GM12878 (cell line): ENCODE results near the gene HAVCR1. TPM values are rescaled to one million over a fixed set of nuclear protein-coding genes. Genes with fewer than 3 reads are reported as not detected.

ENCODE experiments used
- ATAC-seq: fragments of 200-7000 bp; cut with Tn5 transposase; 3 replicates; pipeline ENCODE4 v1.9.1; 2020; ENCODE audit warnings: mild to moderate bottlenecking, moderate library complexity
- BruUV-seq: library from RNA; stranded (reverse); fragments of 400-500 nt; replicated peaks from 2 replicates; lab custom pipeline; 2021; lab: Mats Ljungman, UMichigan
- CTCF ChIA-PET: fragments of 300-600 bp; sonication (Branson Sonifier 250); formaldehyde crosslinking; extraction: SDS; loops from one replicate; lab custom pipeline; 2021; ENCODE audit warnings: inconsistent platforms; lab: Yijun Ruan, JAX
- POLR2A ChIA-PET: fragments of 350-600 bp; formaldehyde crosslinking; extraction: SDS; loops from one replicate; lab custom pipeline; 2021; ENCODE audit warnings: inconsistent platforms; lab: Charles Lee
- RAD21 ChIA-PET: fragments of 300-600 bp; sonication (Branson Sonifier 250); formaldehyde crosslinking; loops from one replicate; lab custom pipeline; 2023; ENCODE audit warnings: antibody characterized with exemption; ENCODE audit not compliant: unreplicated experiment; lab: Charles Lee
- SMC1A ChIA-PET: fragments of 300-600 bp; sonication (Branson Sonifier 250); formaldehyde crosslinking; loops from one replicate; lab custom pipeline; 2023; ENCODE audit not compliant: unreplicated experiment, uncharacterized antibody; lab: Charles Lee
- DNase-seq: peaks from one replicate; pipeline ENCODE4 v3.0.0-alpha.2; 2011; ENCODE audit warnings: low read depth, low spot score
- FAIRE-seq: peaks from 3 replicates; lab custom pipeline; 2011; peaks lifted over from hg19 to GRCh38; lab: Jason Lieb, UNC
- H2AFZ ChIP-seq: 2 replicates; pipeline ENCODE4 v1.6.0; 2011; ENCODE audit warnings: low read depth, low read length, control low read depth; ENCODE audit not compliant: control insufficient read depth
- H3K27ac ChIP-seq: 2 replicates; pipeline ENCODE4 v1.5.1; 2011; ENCODE audit warnings: control low read depth; ENCODE audit not compliant: control insufficient read depth, insufficient read depth
- H3K27me3 ChIP-seq, 2 experiments: replicated peaks in 1 of 2; 2 replicates each; pipeline versions ENCODE4 v1.6.0 to v1.6.1; 2011; ENCODE audit warnings: low read length in 1 of 2; ENCODE audit not compliant: control insufficient read depth in 2 of 2, insufficient read depth in 2 of 2
- H3K36me3 ChIP-seq, 2 experiments: 2 replicates each; pipeline ENCODE4 v1.5.1; 2011; ENCODE audit warnings: low read length in 1 of 2; ENCODE audit not compliant: control insufficient read depth in 2 of 2, insufficient read depth in 2 of 2
- H3K4me1 ChIP-seq: 2 replicates; pipeline ENCODE4 v1.6.1; 2011; ENCODE audit warnings: mild to moderate bottlenecking, low read length, moderate library complexity, mixed read lengths; ENCODE audit not compliant: control insufficient read depth, insufficient read depth
- H3K4me2 ChIP-seq: 2 replicates; pipeline ENCODE4 v1.6.0; 2011; ENCODE audit warnings: control low read depth; ENCODE audit not compliant: control insufficient read depth, insufficient read depth
- H3K4me3 ChIP-seq: fragments of 200-600 bp; sonication (generic); 2 replicates; pipeline ENCODE4 v1.5.1; 2016
- H3K79me2 ChIP-seq: 2 replicates; pipeline ENCODE4 v1.6.0; 2011; ENCODE audit warnings: low read length; ENCODE audit not compliant: control insufficient read depth, insufficient read depth
- H3K9ac ChIP-seq: 2 replicates; pipeline ENCODE4 v1.8.0; 2011; ENCODE audit warnings: low read length, control low read depth, mixed read lengths; ENCODE audit not compliant: control insufficient read depth, insufficient read depth
- H3K9me3 ChIP-seq: replicated peaks from 3 replicates; pipeline ENCODE4 v1.5.1; 2011; ENCODE audit warnings: mild to moderate bottlenecking, low read length; ENCODE audit not compliant: control insufficient read depth, insufficient read depth
- H4K20me1 ChIP-seq: 2 replicates; pipeline ENCODE4 v1.6.0; 2011; ENCODE audit not compliant: control insufficient read depth, insufficient read depth
- CBX3 ChIP-seq: fragments of 200-600 bp; sonication (generic); IDR thresholded peaks from 2 replicates; pipeline ENCODE4 v1.6.1; 2016; ENCODE audit warnings: low read depth, borderline replicate concordance
- CHD1 ChIP-seq: IDR thresholded peaks from 2 replicates; pipeline ENCODE4 v1.6.1; 2012; ENCODE audit warnings: low read depth, low read length, improper control_type of control experiment
- FOXK2 ChIP-seq: fragments of 450-650 bp; IDR thresholded peaks from 2 replicates; pipeline ENCODE4 v1.6.1; 2017; ENCODE audit warnings: mild to moderate bottlenecking, moderate library complexity
- GATAD2B ChIP-seq: fragments of 450-650 bp; conservative IDR thresholded peaks from 2 replicates; pipeline ENCODE4 v1.6.1; 2017; ENCODE audit warnings: low read depth, mild to moderate bottlenecking, moderate library complexity
- HDAC2 ChIP-seq: fragments of 200-600 bp; sonication (generic); IDR thresholded peaks from 2 replicates; pipeline ENCODE4 v1.6.1; 2017
- MTA3 ChIP-seq: IDR thresholded peaks from 2 replicates; pipeline ENCODE4 v1.6.1; 2012; ENCODE audit warnings: low read length, inconsistent platforms, borderline replicate concordance
- MYC ChIP-seq: IDR thresholded peaks from 2 replicates; pipeline ENCODE4 v1.6.1; 2011; ENCODE audit warnings: mild to moderate bottlenecking, low read length, moderate library complexity, inconsistent platforms; ENCODE audit not compliant: insufficient read depth, insufficient replicate concordance, insufficient read length, severe bottlenecking
- NBN ChIP-seq: fragments of 450-650 bp; IDR thresholded peaks from 2 replicates; pipeline ENCODE4 v1.6.1; 2016
- NFXL1 ChIP-seq: fragments of 450-650 bp; IDR thresholded peaks from 2 replicates; pipeline ENCODE4 v1.6.1; 2017; ENCODE audit warnings: antibody characterized with exemption, mild to moderate bottlenecking, borderline replicate concordance
- NFYB ChIP-seq: IDR thresholded peaks from 2 replicates; pipeline ENCODE4 v1.6.1; 2011; ENCODE audit warnings: low read depth, mild to moderate bottlenecking, low read length, improper control_type of control experiment, moderate library complexity; ENCODE audit not compliant: insufficient read depth
- NR2F1 ChIP-seq: fragments of 450-650 bp; conservative IDR thresholded peaks from 2 replicates; pipeline ENCODE4 v1.6.1; 2017; ENCODE audit warnings: mild to moderate bottlenecking
- SMARCA5 ChIP-seq: fragments of 450-650 bp; IDR thresholded peaks from 2 replicates; pipeline ENCODE4 v1.6.1; 2017; ENCODE audit warnings: mild to moderate bottlenecking
- TBL1XR1 ChIP-seq: IDR thresholded peaks from 2 replicates; pipeline ENCODE4 v1.6.1; 2012; ENCODE audit warnings: low read depth, low read length, improper control_type of control experiment
- ZNF274 ChIP-seq: IDR thresholded peaks from one replicate; pipeline ENCODE4 v1.8.0; 2011; ENCODE audit not compliant: insufficient read length, insufficient read depth
- WGBS: methylation state at CpG from one replicate; pipeline ENCODE4 v1.1.6; 2016; ENCODE audit warnings: low lambda C conversion rate; ENCODE audit not compliant: insufficient replicate concordance, insufficient coverage; ENCODE audit errors: missing lambda C conversion rate; 5-methylcytosine and 5-hydroxymethylcytosine counted together
- in situ Hi-C: fragments of 300-500 bp; cut with MboI; formaldehyde crosslinking; loops from 9 replicates; pipeline ENCODE4 v1.14.3; 2018; ENCODE audit warnings: mixed read lengths
- intact Hi-C: fragments of 100-400 bp; cut with micrococcal nuclease; formaldehyde crosslinking; loops from one replicate; pipeline ENCODE4 v1.14.2; 2022; ENCODE audit not compliant: unreplicated experiment
- polyA plus RNA-seq, 11 experiments: library from polyadenylated mRNA; depleted of rRNA in 4 of 11; unstranded in 6 of 11; stranded (reverse) in 5 of 11; fragments of >200 nt; fragmentation: Nextera tagmentation in 4 of 11; fragmentation: Illumina TruSeq in 1 of 11; extraction: Ambion mirVana in 4 of 11; extraction: Trizol in 1 of 11; gene quantifications; 1 replicate in 1 of 11; 2 replicates in 10 of 11; pipeline versions ENCODE4 v1.2.1 to v1.2.3, GENCODE V29; 2011 to 2016; ENCODE audit warnings: inconsistent platforms in 2 of 11, missing spikeins in 2 of 11, low read depth in 1 of 11
- total RNA-seq, 4 experiments: library from RNA; depleted of rRNA in 3 of 4; stranded (reverse); fragments of >200 nt in 3 of 4; fragmentation: Illumina TruSeq in 1 of 4; extraction: Trizol in 1 of 4; gene quantifications; 2 replicates each; pipeline versions ENCODE4 v1.2.1 to v1.2.3, GENCODE V29; 2013 to 2021
- TF ChIP-seq, protein P1 (sequence below): fragments of 450-650 bp; conservative IDR thresholded peaks from 2 replicates; pipeline ENCODE4 v1.6.1; 2017; ENCODE audit warnings: mild to moderate bottlenecking, moderate library complexity
- TF ChIP-seq, protein P2 (sequence below): fragments of 450-650 bp; formaldehyde crosslinking; IDR thresholded peaks from 2 replicates; pipeline ENCODE4 v1.5.0; 2022; ENCODE audit warnings: mild to moderate bottlenecking, missing genetic modification characterization

Gene HAVCR1
- total and polyA plus RNA-seq, 10 of the 15 experiments (the other 5 are each of a cell fraction or from before 2014, with no cell fraction given) = 0.08 to 0.45 TPM; not detected in 8

DNA sequence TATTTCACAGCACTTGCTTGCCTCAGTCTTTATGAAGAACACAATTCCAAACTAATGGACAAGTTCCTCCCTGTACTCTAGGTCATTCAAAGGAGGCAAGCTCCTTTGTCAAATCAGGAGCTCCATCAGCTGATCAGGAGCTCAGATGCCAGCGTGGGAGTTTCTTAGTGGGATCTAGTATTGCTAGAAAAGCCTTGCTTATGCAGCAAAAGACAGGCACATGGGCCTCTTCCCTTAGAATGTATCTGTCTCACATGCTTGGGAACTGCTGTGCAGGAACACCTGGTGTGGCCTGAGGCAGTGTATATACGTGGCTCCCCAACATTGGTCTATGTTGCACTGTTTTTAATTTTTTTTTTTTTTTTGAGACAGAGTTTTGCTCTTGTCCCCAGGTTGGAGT lies 21.4 kb upstream of the HAVCR1 start:
- BruUV-seq = no TSS peak
- ATAC-seq (no peak), DNase-seq (no peak), FAIRE-seq (no peak)
- intact Hi-C loops = no loop called here
- RAD21 ChIA-PET = interaction anchor here (1.4 kb wide), 1 partner anchor 51 kb away, joined by 3 read pairs; no protein-coding TSS in a partner anchor
- H3K4me3 ChIP-seq = no peak overlapping the region
- no peaks in the 10 kb centered on the region for H3K79me2 ChIP-seq
- no peaks in the 10 kb centered on the region; the same call in 2 of the 3 replicates for H3K9me3 ChIP-seq
- no peak overlapping the region for H3K27ac ChIP-seq
- H4K20me1 ChIP-seq = no peaks in the 10 kb centered on the region
- SMC1A ChIA-PET = no interaction called here
- CTCF ChIA-PET = no interaction called here
- peaks cover 15% of the 10 kb centered on the region for H3K4me1 ChIP-seq
- H3K27me3 ChIP-seq = no peaks in the 10 kb centered on the region
- POLR2A ChIA-PET = interaction anchor here (0.6 to 0.7 kb wide), 2 partner anchors 59 to 525 kb away, joined by 3 to 4 read pairs; no protein-coding TSS in a partner anchor
- 20% methylated on average over 2 of the region's 2 CpGs for WGBS
- no peak overlapping the region for H3K9ac ChIP-seq
- H3K36me3 ChIP-seq = no peaks in the 10 kb centered on the region
- in situ Hi-C loops = no loop called here
- H3K4me2 ChIP-seq = no peak overlapping the region
- TF ChIP-seq TBL1XR1 = no peak
- TF ChIP-seq ZNF274 = no peak
- no peak for TF ChIP-seq GATAD2B
- TF ChIP-seq, protein P1, sequence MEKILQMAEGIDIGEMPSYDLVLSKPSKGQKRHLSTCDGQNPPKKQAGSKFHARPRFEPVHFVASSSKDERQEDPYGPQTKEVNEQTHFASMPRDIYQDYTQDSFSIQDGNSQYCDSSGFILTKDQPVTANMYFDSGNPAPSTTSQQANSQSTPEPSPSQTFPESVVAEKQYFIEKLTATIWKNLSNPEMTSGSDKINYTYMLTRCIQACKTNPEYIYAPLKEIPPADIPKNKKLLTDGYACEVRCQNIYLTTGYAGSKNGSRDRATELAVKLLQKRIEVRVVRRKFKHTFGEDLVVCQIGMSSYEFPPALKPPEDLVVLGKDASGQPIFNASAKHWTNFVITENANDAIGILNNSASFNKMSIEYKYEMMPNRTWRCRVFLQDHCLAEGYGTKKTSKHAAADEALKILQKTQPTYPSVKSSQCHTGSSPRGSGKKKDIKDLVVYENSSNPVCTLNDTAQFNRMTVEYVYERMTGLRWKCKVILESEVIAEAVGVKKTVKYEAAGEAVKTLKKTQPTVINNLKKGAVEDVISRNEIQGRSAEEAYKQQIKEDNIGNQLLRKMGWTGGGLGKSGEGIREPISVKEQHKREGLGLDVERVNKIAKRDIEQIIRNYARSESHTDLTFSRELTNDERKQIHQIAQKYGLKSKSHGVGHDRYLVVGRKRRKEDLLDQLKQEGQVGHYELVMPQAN = no peak
- no peak for TF ChIP-seq CHD1
- TF ChIP-seq, protein P2, sequence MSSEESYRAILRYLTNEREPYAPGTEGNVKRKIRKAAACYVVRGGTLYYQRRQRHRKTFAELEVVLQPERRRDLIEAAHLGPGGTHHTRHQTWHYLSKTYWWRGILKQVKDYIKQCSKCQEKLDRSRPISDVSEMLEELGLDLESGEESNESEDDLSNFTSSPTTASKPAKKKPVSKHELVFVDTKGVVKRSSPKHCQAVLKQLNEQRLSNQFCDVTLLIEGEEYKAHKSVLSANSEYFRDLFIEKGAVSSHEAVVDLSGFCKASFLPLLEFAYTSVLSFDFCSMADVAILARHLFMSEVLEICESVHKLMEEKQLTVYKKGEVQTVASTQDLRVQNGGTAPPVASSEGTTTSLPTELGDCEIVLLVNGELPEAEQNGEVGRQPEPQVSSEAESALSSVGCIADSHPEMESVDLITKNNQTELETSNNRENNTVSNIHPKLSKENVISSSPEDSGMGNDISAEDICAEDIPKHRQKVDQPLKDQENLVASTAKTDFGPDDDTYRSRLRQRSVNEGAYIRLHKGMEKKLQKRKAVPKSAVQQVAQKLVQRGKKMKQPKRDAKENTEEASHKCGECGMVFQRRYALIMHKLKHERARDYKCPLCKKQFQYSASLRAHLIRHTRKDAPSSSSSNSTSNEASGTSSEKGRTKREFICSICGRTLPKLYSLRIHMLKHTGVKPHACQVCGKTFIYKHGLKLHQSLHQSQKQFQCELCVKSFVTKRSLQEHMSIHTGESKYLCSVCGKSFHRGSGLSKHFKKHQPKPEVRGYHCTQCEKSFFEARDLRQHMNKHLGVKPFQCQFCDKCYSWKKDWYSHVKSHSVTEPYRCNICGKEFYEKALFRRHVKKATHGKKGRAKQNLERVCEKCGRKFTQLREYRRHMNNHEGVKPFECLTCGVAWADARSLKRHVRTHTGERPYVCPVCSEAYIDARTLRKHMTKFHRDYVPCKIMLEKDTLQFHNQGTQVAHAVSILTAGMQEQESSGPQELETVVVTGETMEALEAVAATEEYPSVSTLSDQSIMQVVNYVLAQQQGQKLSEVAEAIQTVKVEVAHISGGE = no peak
- TF ChIP-seq MYC = no peak
- TF ChIP-seq MTA3 = no peak
- TF ChIP-seq NR2F1 = no peak
- TF ChIP-seq NBN = no peak
- no peak for TF ChIP-seq NFYB
- no peak for TF ChIP-seq CBX3
- TF ChIP-seq HDAC2 = no peak
- no peak for TF ChIP-seq NFXL1
- TF ChIP-seq FOXK2 = no peak
- no peak for TF ChIP-seq SMARCA5
- H2AFZ ChIP-seq = no peak overlapping the region
